Panc1 (cell line): ENCODE data around the gene TPST2. TPM values are rescaled to one million over a fixed set of nuclear protein-coding genes. Genes with fewer than 3 reads are reported as not detected.
"Not testable (repeated sequence)": the region's sequence is repeated elsewhere in the genome, so short reads cannot be mapped to it uniquely, and the experiment has no call there.

ENCODE experiments used
- ATAC-seq: fragments of 200-7000 bp; cut with Tn5 transposase; 2 replicates; pipeline ENCODE4 v1.9.1; 2020; ENCODE audit warnings: mild to moderate bottlenecking, moderate library complexity
- BruUV-seq: library from RNA; stranded (reverse); fragments of 400-500 nt; replicated peaks from 2 replicates; lab custom pipeline; 2021; lab: Mats Ljungman, UMichigan
- CTCF ChIA-PET: fragments of 300-600 bp; sonication (Branson Sonifier 250); formaldehyde crosslinking; loops from one replicate; lab custom pipeline; 2022; ENCODE audit warnings: antibody characterized with exemption; lab: Charles Lee
- POLR2A ChIA-PET: fragments of 300-600 bp; sonication (Branson Sonifier 250); formaldehyde crosslinking; loops from one replicate; lab custom pipeline; 2022; ENCODE audit warnings: antibody characterized with exemption; lab: Charles Lee
- DNase-seq: peaks from one replicate; pipeline ENCODE4 v3.0.0-alpha.2; 2010; ENCODE audit warnings: low read depth, low spot score
- H3K27ac ChIP-seq: 2 replicates; pipeline ENCODE4 v1.5.1; 2011; ENCODE audit warnings: mild to moderate bottlenecking, low read length, inconsistent platforms
- H3K27me3 ChIP-seq: fragments of 200-500 bp; sonication (Bioruptor generic); 2 replicates; pipeline ENCODE4 v1.6.0; 2014; ENCODE audit warnings: low read length, inconsistent platforms; ENCODE audit not compliant: control insufficient read depth, insufficient read depth
- H3K36me3 ChIP-seq: fragments of 200-500 bp; sonication (Bioruptor generic); 2 replicates; pipeline ENCODE4 v1.5.1; 2014; ENCODE audit warnings: inconsistent platforms, mild to moderate bottlenecking, low read length, moderate library complexity; ENCODE audit not compliant: control insufficient read depth, insufficient read depth
- H3K4me1 ChIP-seq: 2 replicates; pipeline ENCODE4 v1.5.1; 2011; ENCODE audit warnings: inconsistent platforms, mild to moderate bottlenecking, low read length, moderate library complexity; ENCODE audit not compliant: control insufficient read depth, insufficient read depth
- H3K4me3 ChIP-seq, 2 experiments: 2 replicates each; pipeline ENCODE4 v1.5.1; 2011 to 2012; ENCODE audit warnings: low read depth in 2 of 2, low read length in 2 of 2, mild to moderate bottlenecking in 2 of 2, inconsistent platforms in 1 of 2, moderate library complexity in 1 of 2
- H3K9me3 ChIP-seq: fragments of 200-500 bp; sonication (Bioruptor generic); 2 replicates; pipeline ENCODE4 v1.5.1; 2014; ENCODE audit warnings: low read depth, mild to moderate bottlenecking, inconsistent platforms, low read length, moderate library complexity; ENCODE audit not compliant: control insufficient read depth, insufficient read depth
- POLR2AphosphoS5 ChIP-seq: IDR thresholded peaks from 2 replicates; pipeline ENCODE4 v1.6.1; 2012; ENCODE audit warnings: mild to moderate bottlenecking, low read depth, low read length, moderate library complexity
- REST ChIP-seq, 2 experiments: IDR thresholded peaks; 2 replicates each; pipeline ENCODE4 v1.6.1; 2011 to 2012; ENCODE audit warnings: low read depth in 2 of 2, control low read depth in 1 of 2, low read length in 1 of 2, mild to moderate bottlenecking in 1 of 2, moderate library complexity in 1 of 2; ENCODE audit not compliant: insufficient read depth in 1 of 2
- SIN3A ChIP-seq: IDR thresholded peaks from 2 replicates; pipeline ENCODE4 v1.6.1; 2012; ENCODE audit warnings: low read depth, mild to moderate bottlenecking, low read length, moderate library complexity, borderline replicate concordance; ENCODE audit not compliant: insufficient read depth
- TCF7L2 ChIP-seq: IDR thresholded peaks from 2 replicates; pipeline ENCODE4 v1.6.1; 2011; ENCODE audit warnings: mild to moderate bottlenecking, low read depth, low read length, inconsistent platforms
- in situ Hi-C: cut with HindIII; loops from 2 replicates; pipeline ENCODE4 v1.10.0; 2016; ENCODE audit warnings: low sequenced_read_pairs, low pct_unique_long_range_greater_than_20kb
- intact Hi-C: fragments of 100-400 bp; cut with micrococcal nuclease; formaldehyde crosslinking; loops from one replicate; pipeline ENCODE4 v1.10.0; 2022; ENCODE audit not compliant: unreplicated experiment
- total RNA-seq: library from RNA; stranded (reverse); gene quantifications from one replicate; pipeline ENCODE4 v1.2.1, GENCODE V29; 2021; ENCODE audit not compliant: unreplicated experiment
- TF ChIP-seq, protein P1 (sequence below): fragments of 450-650 bp; IDR thresholded peaks from 2 replicates; pipeline ENCODE4 v1.5.1; 2017; ENCODE audit warnings: mild to moderate bottlenecking

The TPST2 gene
- total RNA-seq, 1 experiment from 2014 or later, result 7.1 TPM

GRCh38 chr22:26615149-26615548 is 25.2 kb upstream of the TPST2 start:
- DNase-seq, result no peak
- Histone ChIP-seq H3K4me3 (no peak overlapping the region), H3K9me3 (no peaks in the 10 kb centered on the region), H3K36me3 (no peaks in the 10 kb centered on the region), H3K4me1 (no peaks in the 10 kb centered on the region), H3K27me3 (no peaks in the 10 kb centered on the region), H3K27ac (no peak overlapping the region)
- no peak for ATAC-seq
- BruUV-seq, result no TSS peak
- POLR2A ChIA-PET, result no interaction called here
- intact Hi-C loops (no loop called here), in situ Hi-C loops (no loop called here)
- CTCF ChIA-PET, result no interaction called here
- TF ChIP-seq TCF7L2 (no peak), SIN3A (no peak), POLR2AphosphoS5 (no peak), REST (IDR thresholded peaks at IDR 0.05; ENCODE audit: insufficient read depth in 1 of 2, low read depth in 2 of 2, low read length in 1 of 2) (no peak)
- TF ChIP-seq, protein P1, sequence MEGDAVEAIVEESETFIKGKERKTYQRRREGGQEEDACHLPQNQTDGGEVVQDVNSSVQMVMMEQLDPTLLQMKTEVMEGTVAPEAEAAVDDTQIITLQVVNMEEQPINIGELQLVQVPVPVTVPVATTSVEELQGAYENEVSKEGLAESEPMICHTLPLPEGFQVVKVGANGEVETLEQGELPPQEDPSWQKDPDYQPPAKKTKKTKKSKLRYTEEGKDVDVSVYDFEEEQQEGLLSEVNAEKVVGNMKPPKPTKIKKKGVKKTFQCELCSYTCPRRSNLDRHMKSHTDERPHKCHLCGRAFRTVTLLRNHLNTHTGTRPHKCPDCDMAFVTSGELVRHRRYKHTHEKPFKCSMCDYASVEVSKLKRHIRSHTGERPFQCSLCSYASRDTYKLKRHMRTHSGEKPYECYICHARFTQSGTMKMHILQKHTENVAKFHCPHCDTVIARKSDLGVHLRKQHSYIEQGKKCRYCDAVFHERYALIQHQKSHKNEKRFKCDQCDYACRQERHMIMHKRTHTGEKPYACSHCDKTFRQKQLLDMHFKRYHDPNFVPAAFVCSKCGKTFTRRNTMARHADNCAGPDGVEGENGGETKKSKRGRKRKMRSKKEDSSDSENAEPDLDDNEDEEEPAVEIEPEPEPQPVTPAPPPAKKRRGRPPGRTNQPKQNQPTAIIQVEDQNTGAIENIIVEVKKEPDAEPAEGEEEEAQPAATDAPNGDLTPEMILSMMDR, result no peak

DNA sequence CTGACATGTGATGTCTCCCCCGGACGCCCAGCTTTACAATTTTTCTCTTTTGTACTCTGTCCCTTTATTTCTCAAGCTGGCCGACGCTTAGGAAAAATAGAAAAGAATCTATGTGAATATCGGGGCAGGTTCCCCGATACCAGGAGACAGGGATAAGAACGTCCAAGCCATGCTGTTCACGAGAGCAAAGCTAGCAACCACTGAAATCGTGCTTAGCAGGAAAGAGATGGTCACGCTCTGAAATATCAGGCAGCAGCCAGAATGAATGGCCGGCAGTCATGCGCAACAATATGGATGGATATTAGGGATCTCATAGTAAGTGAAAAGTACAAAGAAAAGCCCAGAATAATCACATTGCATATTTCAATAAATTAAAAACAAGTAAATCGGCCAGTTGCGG is 24.4 kb upstream of the TPST2 start:
- ChIA-PET CTCF (no interaction called here), POLR2A (no interaction called here)
- H3K27me3 ChIP-seq, result no peaks in the 10 kb centered on the region
- no TSS peak for BruUV-seq
- in situ Hi-C loops, result no loop called here
- DNase-seq, result no peak
- TF ChIP-seq POLR2AphosphoS5 (no peak), TCF7L2 (no peak), SIN3A (no peak), REST (IDR thresholded peaks at IDR 0.05; ENCODE audit: insufficient read depth in 1 of 2, low read depth in 2 of 2, low read length in 1 of 2) (no peak)
- TF ChIP-seq, protein P1, result no peak
- H3K27ac ChIP-seq, result no peak overlapping the region
- no peaks in the 10 kb centered on the region for H3K36me3 ChIP-seq
- H3K4me3 ChIP-seq, result no peak overlapping the region
- no peaks in the 10 kb centered on the region for H3K9me3 ChIP-seq
- intact Hi-C loops, result no loop called here
- H3K4me1 ChIP-seq, result no peaks in the 10 kb centered on the region
- no peak for ATAC-seq

- in situ Hi-C loops, H3K27ac ChIP-seq, intact Hi-C loops, DNase-seq, H3K4me1 ChIP-seq, H3K36me3 ChIP-seq, POLR2A ChIA-PET, H3K27me3 ChIP-seq, H3K9me3 ChIP-seq, CTCF ChIA-PET, BruUV-seq, H3K4me3 ChIP-seq, ATAC-seq: not testable (repeated sequence)
These were observed 23.8 kb upstream of the TPST2 start for GRCh38 chr22:26613753-26614152.
